ENCODE data around the gene ALK. TPM values are rescaled to one million over a fixed set of nuclear protein-coding genes. Genes with fewer than 3 reads are reported as not detected.

ALK gene
- total and polyA plus RNA-seq, 10 of the 15 experiments (the other 5 are each of a cell fraction or from before 2014, with no cell fraction given) = 0.11 TPM; not detected in 9

DNA sequence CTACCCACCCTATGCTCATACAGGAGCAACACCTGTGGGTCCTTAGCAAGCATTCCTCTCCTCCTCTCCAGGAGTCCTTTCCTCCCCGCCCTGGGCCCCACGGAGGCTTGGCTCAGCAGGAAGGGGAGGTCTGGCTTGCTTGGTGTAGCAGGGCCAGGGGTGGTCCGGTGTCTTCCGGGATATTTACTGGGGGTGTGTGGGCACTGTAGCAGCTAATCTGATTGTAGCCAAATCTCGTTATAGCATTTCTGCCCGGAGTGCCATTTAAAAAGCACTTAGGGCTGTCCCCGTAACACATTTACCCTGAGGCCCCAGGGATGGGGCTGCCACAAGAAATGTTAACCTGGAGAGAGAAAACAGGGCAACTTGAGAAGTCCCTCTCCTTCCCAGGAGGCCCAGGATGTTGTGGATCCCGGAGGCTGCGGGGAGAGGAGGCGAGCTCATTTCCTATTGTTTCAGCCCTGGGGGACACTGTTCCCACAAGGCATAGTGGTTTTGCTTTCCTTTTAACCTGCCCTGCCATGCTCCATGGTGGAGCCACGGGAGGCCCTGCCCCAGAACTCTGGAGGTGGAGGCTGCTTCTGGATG is 671.6 kb downstream of the ALK start:
- 70% methylated on average over 10 of the region's 11 CpGs for WGBS (ENCODE audit: insufficient coverage, insufficient replicate concordance, low lambda C conversion rate, missing lambda C conversion rate)
- Histone ChIP-seq H3K27me3 (replicated peaks in 1 of 2; ENCODE audit: control insufficient read depth in 2 of 2, insufficient read depth in 2 of 2, low read length in 1 of 2) (no peaks in the 10 kb centered on the region), H3K4me3 (no peak overlapping the region), H4K20me1 (ENCODE audit: control insufficient read depth, insufficient read depth) (no peaks in the 10 kb centered on the region), H3K9ac (ENCODE audit: control insufficient read depth, insufficient read depth, low read length) (no peak overlapping the region), H3K9me3 (replicated peaks; ENCODE audit: control insufficient read depth, insufficient read depth, low read length) (no peaks in the 10 kb centered on the region), H3K27ac (ENCODE audit: control insufficient read depth, insufficient read depth) (no peak overlapping the region), H3K4me2 (ENCODE audit: control insufficient read depth, insufficient read depth) (no peak overlapping the region), H3K79me2 (ENCODE audit: control insufficient read depth, insufficient read depth, low read length) (no peaks in the 10 kb centered on the region), H3K36me3 (ENCODE audit: control insufficient read depth in 2 of 2, insufficient read depth in 2 of 2, low read length in 1 of 2) (no peaks in the 10 kb centered on the region), H3K4me1 (ENCODE audit: control insufficient read depth, insufficient read depth, low read length) (peaks cover 3% of the 10 kb centered on the region; the same call in 1 of the 2 replicates), H2AFZ (ENCODE audit: control insufficient read depth, low read depth, low read length) (no peak overlapping the region)
- ChIA-PET RAD21 (ENCODE audit: unreplicated experiment) (interaction anchor here (0.6 kb wide), 1 partner anchor 708 kb away, joined by 4 read pairs; no protein-coding TSS in a partner anchor), POLR2A (no interaction called here), CTCF (interaction anchor here (0.7 to 1.6 kb wide), 2 partner anchors 59 to 91 kb away, joined by 3 read pairs; no protein-coding TSS in a partner anchor), SMC1A (ENCODE audit: uncharacterized antibody, unreplicated experiment) (no interaction called here)
- DNase-seq (ENCODE audit: low read depth, low spot score) (no peak), FAIRE-seq (no peak), ATAC-seq (no peak)
- no TSS peak for BruUV-seq (replicated peaks)
- in situ Hi-C loops (cut with MboI) (no loop called here), intact Hi-C loops (cut with micrococcal nuclease; ENCODE audit: unreplicated experiment) (no loop called here)
- no peak for TF ChIP-seq SIN3A (IDR thresholded peaks at IDR 0.05; ENCODE audit: low read depth, low read length)

DNA sequence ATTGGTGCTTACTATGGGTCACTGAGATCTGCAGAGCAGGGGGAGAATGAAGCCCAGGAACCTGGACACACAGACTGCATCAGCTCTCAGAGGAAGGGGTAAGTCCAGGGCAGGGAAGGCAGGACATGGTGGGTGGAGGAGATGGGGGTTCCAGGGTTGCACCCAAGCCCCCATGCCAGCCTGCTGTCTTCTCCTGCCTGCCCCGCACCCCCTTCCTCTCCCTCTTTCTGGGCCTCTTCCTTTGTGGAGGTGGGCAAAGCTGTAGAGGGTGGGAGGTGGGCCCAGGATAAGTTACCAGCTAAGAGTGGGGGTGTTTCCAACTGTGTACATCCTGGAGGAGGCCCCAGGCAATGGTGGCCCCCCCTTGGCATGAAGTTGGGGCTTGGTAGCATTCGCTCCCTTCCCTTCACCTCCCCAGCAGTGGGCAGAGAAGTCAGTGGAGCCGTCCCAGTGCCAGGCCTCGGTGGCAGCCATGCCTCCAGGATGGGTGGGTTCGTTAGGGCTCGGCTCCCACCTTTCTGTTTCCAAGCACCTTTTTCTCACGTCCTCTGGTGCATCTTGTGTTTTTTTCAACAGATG is 674.0 kb downstream of the ALK start:
- RAD21 ChIA-PET (ENCODE audit: unreplicated experiment) = no interaction called here

More for the DNA sequence above, 674.0 kb downstream of the ALK start:
- ATAC-seq = no peak
- intact Hi-C loops (cut with micrococcal nuclease; ENCODE audit: unreplicated experiment) = no loop called here
- CTCF ChIA-PET = interaction anchor here (1.8 kb wide), 1 partner anchor 8 kb away, joined by 4 read pairs; no protein-coding TSS in a partner anchor
- POLR2A ChIA-PET = no interaction called here
- Histone ChIP-seq H3K4me1 (ENCODE audit: control insufficient read depth, insufficient read depth, low read length) (peaks cover 5% of the 10 kb centered on the region; the same call in 1 of the 2 replicates), H3K4me2 (ENCODE audit: control insufficient read depth, insufficient read depth) (no peak overlapping the region), H3K9me3 (replicated peaks; ENCODE audit: control insufficient read depth, insufficient read depth, low read length) (no peaks in the 10 kb centered on the region), H3K9ac (ENCODE audit: control insufficient read depth, insufficient read depth, low read length) (no peak overlapping the region), H3K79me2 (ENCODE audit: control insufficient read depth, insufficient read depth, low read length) (no peaks in the 10 kb centered on the region), H4K20me1 (ENCODE audit: control insufficient read depth, insufficient read depth) (no peaks in the 10 kb centered on the region), H3K27me3 (replicated peaks in 1 of 2; ENCODE audit: control insufficient read depth in 2 of 2, insufficient read depth in 2 of 2, low read length in 1 of 2) (no peaks in the 10 kb centered on the region), H3K36me3 (ENCODE audit: control insufficient read depth in 2 of 2, insufficient read depth in 2 of 2, low read length in 1 of 2) (no peaks in the 10 kb centered on the region), H3K27ac (ENCODE audit: control insufficient read depth, insufficient read depth) (no peak overlapping the region), H2AFZ (ENCODE audit: control insufficient read depth, low read depth, low read length) (no peak overlapping the region), H3K4me3 (no peak overlapping the region)
- TF ChIP-seq BACH1 (IDR thresholded peaks at IDR 0.05; ENCODE audit: borderline replicate concordance) (no peak), POU2F2 (IDR thresholded peaks at IDR 0.05; ENCODE audit: borderline replicate concordance, low read depth, low read length) (no peak), MYC (IDR thresholded peaks at IDR 0.05; ENCODE audit: insufficient read depth, insufficient read length, insufficient replicate concordance, low read length, severe bottlenecking) (no peak), SIX5 (IDR thresholded peaks at IDR 0.05; ENCODE audit: low read depth, low read length, severe bottlenecking) (no peak), RAD51 (IDR thresholded peaks at IDR 0.05) (no peak)
- no peak for DNase-seq (ENCODE audit: low read depth, low spot score)
- WGBS (ENCODE audit: insufficient coverage, insufficient replicate concordance, low lambda C conversion rate, missing lambda C conversion rate) = 79% methylated on average over 7 of the region's 7 CpGs
- SMC1A ChIA-PET (ENCODE audit: uncharacterized antibody, unreplicated experiment) = no interaction called here
- in situ Hi-C loops (cut with MboI) = no loop called here
- BruUV-seq (replicated peaks) = no TSS peak
- FAIRE-seq = no peak

Data from GM12878 (cell line).